HG02610 (cell line): ENCODE data around the gene TTC16.
"Not testable (repeated sequence)": the region's sequence is repeated elsewhere in the genome, so short reads cannot be mapped to it uniquely, and the experiment has no call there.

Experiments
- ATAC-seq: cut with Tn5 transposase; IDR thresholded peaks from one replicate; pipeline ENCODE4 v1.9.1; 2021; ENCODE audit warnings: mild to moderate bottlenecking, moderate library complexity; ENCODE audit not compliant: unreplicated experiment

Gene TTC16

DNA sequence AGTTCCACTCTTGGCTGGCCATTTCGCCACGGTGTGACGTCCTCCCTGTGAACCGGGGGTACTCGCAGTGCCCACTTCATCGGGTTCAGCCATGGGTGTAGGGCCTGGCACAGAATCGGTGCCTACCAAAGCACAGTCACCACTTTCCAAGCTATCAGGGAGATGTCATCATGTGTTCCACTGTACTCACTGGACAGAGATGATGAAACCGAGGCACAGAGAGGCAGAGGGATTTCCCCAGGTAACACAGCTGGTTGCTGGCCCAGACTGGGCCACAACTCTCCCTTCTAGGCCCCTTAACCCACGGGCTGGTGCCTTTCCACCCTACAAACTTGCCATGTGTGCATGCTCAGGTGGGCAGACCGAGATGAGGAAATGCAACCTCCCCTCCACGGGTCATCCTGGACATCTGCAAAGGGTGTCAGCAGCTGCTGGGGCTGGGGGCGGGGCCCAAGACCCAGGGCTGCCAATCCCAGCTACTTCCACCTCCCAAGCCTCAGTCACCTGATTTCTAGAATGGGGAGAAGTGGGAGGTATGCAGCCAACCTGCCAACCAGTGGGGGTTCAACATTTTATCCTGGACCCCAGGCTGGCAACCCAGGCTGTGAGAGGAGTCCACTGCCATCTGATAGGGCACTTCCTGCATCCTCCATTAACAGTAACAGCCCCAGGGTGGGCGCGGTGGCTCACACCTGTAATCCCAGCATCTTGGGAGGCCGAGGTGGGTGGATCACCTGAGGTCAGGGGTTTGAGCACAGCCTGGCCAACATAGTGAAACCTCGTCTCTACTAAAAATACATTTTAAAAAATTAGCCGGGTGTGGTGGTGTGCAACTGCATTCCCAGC, 63.5 kb downstream of the TTC16 start:
- ATAC-seq: peak; percentile 40

DNA sequence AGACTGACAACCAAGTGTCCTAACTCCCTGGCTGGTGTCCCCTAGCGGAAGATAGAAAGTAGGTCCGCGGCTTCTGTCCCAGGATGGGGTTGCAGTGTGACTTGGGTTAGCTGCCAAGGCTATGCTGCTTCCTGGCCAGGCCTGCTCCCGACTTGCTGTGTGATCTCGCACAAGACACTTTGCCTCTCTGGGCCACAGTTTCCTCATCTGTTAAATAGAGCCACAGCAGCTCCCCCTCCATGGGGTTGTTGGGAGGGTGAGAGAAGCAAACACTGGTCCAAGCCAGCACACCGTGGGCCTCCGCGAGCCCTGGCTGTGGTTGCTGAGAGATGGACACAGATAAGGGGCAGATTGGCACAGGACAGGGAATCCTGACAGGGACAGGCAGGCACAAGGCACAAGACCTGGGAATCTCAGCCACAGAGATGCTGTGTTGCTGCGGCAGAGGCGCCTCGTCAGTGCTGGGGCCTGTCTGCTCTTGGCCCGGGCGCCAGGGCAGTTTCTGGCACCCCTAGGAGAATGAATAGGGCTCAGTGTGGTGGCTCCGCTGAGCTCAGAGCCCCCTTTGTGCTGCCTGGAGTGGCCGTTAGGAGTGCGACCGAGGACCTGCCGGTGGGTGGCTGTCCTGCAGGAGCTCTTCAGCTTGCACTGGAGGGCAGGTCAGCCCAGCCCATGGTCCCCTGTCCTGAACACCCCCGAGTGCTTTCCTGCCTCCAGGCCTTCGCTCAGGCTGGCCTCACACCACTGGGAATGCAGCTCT, 64.4 kb downstream of the TTC16 start:
- no peak for ATAC-seq

DNA sequence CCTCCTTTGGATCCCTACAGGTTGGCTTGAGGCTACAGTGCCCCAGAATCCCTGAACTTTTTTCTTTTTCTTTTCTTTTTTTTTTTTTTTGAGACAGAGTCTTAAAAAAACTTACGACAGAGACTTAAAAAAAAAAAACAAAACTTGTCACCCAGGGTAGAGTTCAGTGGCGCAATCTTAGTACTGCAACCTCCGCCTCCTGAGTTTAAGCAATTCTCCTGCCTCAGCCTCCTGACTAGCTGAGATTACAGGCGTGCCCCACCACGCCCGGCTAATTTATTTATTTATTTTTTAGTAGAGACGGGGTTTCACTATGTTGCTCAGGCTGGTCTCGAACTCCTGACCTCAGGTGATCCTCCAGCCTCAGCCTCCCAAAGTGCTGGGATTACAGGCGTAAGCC, 65.0 kb downstream of the TTC16 start:
- not testable (repeated sequence) for ATAC-seq
